ENCODE measurements around the gene GEMIN2. TPM values are rescaled to one million over a fixed set of nuclear protein-coding genes. Genes with fewer than 3 reads are reported as not detected.
"Not testable (repeated sequence)": the region's sequence is repeated elsewhere in the genome, so short reads cannot be mapped to it uniquely, and the experiment has no call there.

Gene GEMIN2
- total and polyA plus RNA-seq, 2 donors (not counting 3 experiments of a cell fraction or from before 2014, with no cell fraction given) = 14.3 to 19.5 TPM

DNA sequence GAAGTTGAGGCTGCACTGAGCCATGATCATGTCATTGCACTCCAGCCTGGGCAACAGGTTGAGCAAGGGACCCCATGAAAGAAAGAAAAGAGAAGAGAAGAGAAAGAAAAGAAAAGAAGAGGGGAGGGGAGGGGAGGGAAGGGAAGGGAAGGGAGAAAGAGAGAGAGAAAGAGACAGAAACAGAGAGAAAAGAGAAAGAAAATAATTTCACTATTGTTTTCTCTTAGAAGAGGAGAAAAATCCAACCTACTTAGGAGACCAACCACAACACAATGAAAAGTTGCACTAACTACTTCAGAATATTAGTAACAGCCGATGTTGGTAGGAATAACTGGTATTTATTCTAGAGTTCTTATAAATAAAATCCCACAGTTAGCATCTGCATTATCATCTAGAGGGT, 46.4 kb downstream of the GEMIN2 start:
- Histone ChIP-seq H3K4me2 (ENCODE audit: insufficient read depth, low read length) (no peak overlapping the region), H3K9me3 (replicated peaks; ENCODE audit: control insufficient read depth, insufficient read depth, low read length) (no peaks in the 10 kb centered on the region), H3K9ac (replicated peaks; ENCODE audit: extremely low read depth, insufficient read depth, low read length) (no peak overlapping the region), H3K4me1 (ENCODE audit: control insufficient read depth, extremely low read depth, insufficient read depth, low read length) (no peaks in the 10 kb centered on the region), H3K9me1 (replicated peaks; ENCODE audit: control insufficient read depth, extremely low read depth, insufficient read depth, low read length) (no peaks in the 10 kb centered on the region), H3K27me3 (ENCODE audit: control insufficient read depth in 2 of 2, insufficient read depth in 2 of 2, low read length in 2 of 2) (no peaks in the 10 kb centered on the region), H3K79me2 (ENCODE audit: control insufficient read depth, insufficient read depth, low read length) (peaks cover 21% of the 10 kb centered on the region), H2AFZ (ENCODE audit: low read depth, low read length) (no peak overlapping the region), H3K4me3 (replicated peaks in 1 of 3; ENCODE audit: insufficient read depth in 1 of 3, low read depth in 1 of 3, low read length in 3 of 3) (no peak overlapping the region), H3K27ac (ENCODE audit: insufficient read depth, low read depth, low read length) (no peak overlapping the region), H3K36me3 (ENCODE audit: control insufficient read depth in 2 of 2, extremely low read depth in 1 of 2, insufficient read depth in 2 of 2, low read length in 2 of 2) (peaks cover 6 to 7% of the 10 kb centered on the region in 2 experiments), H4K20me1 (replicated peaks; ENCODE audit: control insufficient read depth, extremely low read depth, insufficient read depth, low read length) (no peaks in the 10 kb centered on the region)
- no TSS peak for BruUV-seq (replicated peaks)
- dilution Hi-C loops (cut with MboI; ENCODE audit: extremely low pct_ligation_motif_present, low sequenced_read_pairs) (no loop called here), intact Hi-C loops (cut with micrococcal nuclease) (no loop called here)
- ChIA-PET POLR2A (interaction anchor here (1.6 kb wide), 1 partner anchor 10 kb away, joined by 4 read pairs; the partner anchor contains the start of gene TRAPPC6B), CTCF (interaction anchor here (0.9 to 1.3 kb wide), 2 partner anchors 10 kb away, joined by 4 to 5 read pairs; partner anchors contain the start of gene TRAPPC6B)
- FAIRE-seq (no peak), DNase-seq (ENCODE audit: low read depth, low spot score) (no peak)
- TF ChIP-seq MYC (IDR thresholded peaks at IDR 0.05; ENCODE audit: low read depth, low read length) (no peak), JUN (IDR thresholded peaks at IDR 0.05; ENCODE audit: borderline replicate concordance, insufficient read depth, insufficient read length, low read depth) (no peak), FOS (IDR thresholded peaks at IDR 0.05; ENCODE audit: borderline replicate concordance, insufficient read depth, low read length) (no peak), EZH2 (IDR thresholded peaks at IDR 0.05; ENCODE audit: borderline replicate concordance, low read depth, low read length, severe bottlenecking) (no peak), POLR2AphosphoS5 (IDR thresholded peaks at IDR 0.05; ENCODE audit: insufficient read depth, low read depth, low read length) (no peak), GATA2 (IDR thresholded peaks at IDR 0.05; ENCODE audit: insufficient read depth, insufficient read length, low read depth, low read length) (no peak), POLR2A (IDR thresholded peaks at IDR 0.05; ENCODE audit: low read depth, low read length) (no peak)
- TF ChIP-seq, protein P1, sequence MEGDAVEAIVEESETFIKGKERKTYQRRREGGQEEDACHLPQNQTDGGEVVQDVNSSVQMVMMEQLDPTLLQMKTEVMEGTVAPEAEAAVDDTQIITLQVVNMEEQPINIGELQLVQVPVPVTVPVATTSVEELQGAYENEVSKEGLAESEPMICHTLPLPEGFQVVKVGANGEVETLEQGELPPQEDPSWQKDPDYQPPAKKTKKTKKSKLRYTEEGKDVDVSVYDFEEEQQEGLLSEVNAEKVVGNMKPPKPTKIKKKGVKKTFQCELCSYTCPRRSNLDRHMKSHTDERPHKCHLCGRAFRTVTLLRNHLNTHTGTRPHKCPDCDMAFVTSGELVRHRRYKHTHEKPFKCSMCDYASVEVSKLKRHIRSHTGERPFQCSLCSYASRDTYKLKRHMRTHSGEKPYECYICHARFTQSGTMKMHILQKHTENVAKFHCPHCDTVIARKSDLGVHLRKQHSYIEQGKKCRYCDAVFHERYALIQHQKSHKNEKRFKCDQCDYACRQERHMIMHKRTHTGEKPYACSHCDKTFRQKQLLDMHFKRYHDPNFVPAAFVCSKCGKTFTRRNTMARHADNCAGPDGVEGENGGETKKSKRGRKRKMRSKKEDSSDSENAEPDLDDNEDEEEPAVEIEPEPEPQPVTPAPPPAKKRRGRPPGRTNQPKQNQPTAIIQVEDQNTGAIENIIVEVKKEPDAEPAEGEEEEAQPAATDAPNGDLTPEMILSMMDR (IDR thresholded peaks at IDR 0.05; ENCODE audit: extremely low read depth in 1 of 2, insufficient read depth in 1 of 2, low read depth in 1 of 2, low read length in 2 of 2) = no peak
- TF ChIP-seq, protein P2, sequence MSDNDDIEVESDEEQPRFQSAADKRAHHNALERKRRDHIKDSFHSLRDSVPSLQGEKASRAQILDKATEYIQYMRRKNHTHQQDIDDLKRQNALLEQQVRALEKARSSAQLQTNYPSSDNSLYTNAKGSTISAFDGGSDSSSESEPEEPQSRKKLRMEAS (IDR thresholded peaks at IDR 0.05; ENCODE audit: insufficient read depth, insufficient read length) = no peak

DNA sequence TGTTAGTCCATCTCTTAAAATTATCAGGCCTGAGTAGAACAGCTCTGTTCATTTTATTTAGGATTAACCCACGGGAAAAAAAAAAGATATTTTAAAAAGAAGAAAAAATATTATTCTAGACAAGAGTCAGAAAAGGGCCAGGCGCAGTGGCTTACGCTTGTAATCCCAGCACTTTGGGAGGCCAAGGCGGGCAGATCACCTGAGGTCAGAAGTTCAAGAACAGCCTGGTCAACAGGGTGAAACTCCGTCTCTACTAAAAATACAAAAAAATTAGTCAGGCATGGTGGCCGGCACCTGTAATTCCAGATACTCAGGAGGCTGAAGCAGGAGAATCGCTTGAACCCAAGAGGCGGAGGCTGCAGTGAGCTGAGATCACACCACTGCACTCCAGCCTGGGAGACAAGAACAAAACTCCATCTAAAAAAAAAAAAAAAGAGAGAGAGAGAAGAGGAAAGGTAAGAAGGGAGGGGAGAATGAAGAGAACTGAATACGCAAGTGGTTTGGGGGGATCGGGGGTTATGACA, 53.7 kb downstream of the GEMIN2 start:
- H3K4me3 ChIP-seq (replicated peaks in 1 of 3; ENCODE audit: insufficient read depth in 1 of 3, low read depth in 1 of 3, low read length in 3 of 3); H3K27me3 ChIP-seq (ENCODE audit: control insufficient read depth in 2 of 2, insufficient read depth in 2 of 2, low read length in 2 of 2); H4K20me1 ChIP-seq (replicated peaks; ENCODE audit: control insufficient read depth, extremely low read depth, insufficient read depth, low read length); intact Hi-C loops (cut with micrococcal nuclease); FAIRE-seq; H3K36me3 ChIP-seq (ENCODE audit: control insufficient read depth in 2 of 2, extremely low read depth in 1 of 2, insufficient read depth in 2 of 2, low read length in 2 of 2); H3K27ac ChIP-seq (ENCODE audit: insufficient read depth, low read depth, low read length); DNase-seq (ENCODE audit: low read depth, low spot score); dilution Hi-C loops (cut with MboI; ENCODE audit: extremely low pct_ligation_motif_present, low sequenced_read_pairs); POLR2A ChIA-PET; H3K9me3 ChIP-seq (replicated peaks; ENCODE audit: control insufficient read depth, insufficient read depth, low read length); H2AFZ ChIP-seq (ENCODE audit: low read depth, low read length); H3K9ac ChIP-seq (replicated peaks; ENCODE audit: extremely low read depth, insufficient read depth, low read length); BruUV-seq (replicated peaks); H3K9me1 ChIP-seq (replicated peaks; ENCODE audit: control insufficient read depth, extremely low read depth, insufficient read depth, low read length): not testable (repeated sequence)
- Histone ChIP-seq H3K79me2 (ENCODE audit: control insufficient read depth, insufficient read depth, low read length) (peaks cover 43% of the 10 kb centered on the region), H3K4me2 (ENCODE audit: insufficient read depth, low read length) (peak overlapping the region; percentile 88), H3K4me1 (ENCODE audit: control insufficient read depth, extremely low read depth, insufficient read depth, low read length) (peaks cover 18% of the 10 kb centered on the region)
- CTCF ChIA-PET = interaction anchor here (1.4 kb wide), 1 partner anchor 18 kb away, joined by 3 read pairs; no protein-coding TSS in a partner anchor

All from endothelial cell of umbilical vein (primary cell).